Activated naive CD4-positive, alpha-beta T cell treated with anti-CD3 and anti-CD28 coated beads for 36 hours (primary cell): ENCODE results near the gene ACCSL. TPM values are rescaled to one million over a fixed set of nuclear protein-coding genes. Genes with fewer than 3 reads are reported as not detected.

Experiments
- CTCF ChIA-PET: fragments of 350-600 bp; sonication (Branson Sonifier 250); formaldehyde crosslinking; loops from one replicate; lab custom pipeline; 2021; ENCODE audit warnings: antibody characterized with exemption; lab: Charles Lee
- DNase-seq: peaks from one replicate; pipeline ENCODE4 v3.0.0-alpha.2; 2020
- H3K27ac Mint-ChIP-seq: one replicate; pipeline ENCODE4 v1.8.0; 2021; ENCODE audit warnings: mild to moderate bottlenecking, mixed read lengths
- H3K27me3 Mint-ChIP-seq: one replicate; pipeline ENCODE4 v1.8.0; 2021; ENCODE audit warnings: low read depth, mixed read lengths
- H3K36me3 Mint-ChIP-seq: one replicate; pipeline ENCODE4 v1.8.0; 2021; ENCODE audit warnings: low read depth, mixed read lengths
- H3K4me1 Mint-ChIP-seq: one replicate; pipeline ENCODE4 v1.8.0; 2021; ENCODE audit warnings: low read depth, mixed read lengths
- H3K4me3 Mint-ChIP-seq: one replicate; pipeline ENCODE4 v1.8.0; 2021; ENCODE audit warnings: mild to moderate bottlenecking, moderate library complexity, mixed read lengths
- H3K9me3 Mint-ChIP-seq: one replicate; pipeline ENCODE4 v1.8.0; 2021; ENCODE audit warnings: mixed read lengths
- intact Hi-C: fragments of 100-400 bp; cut with micrococcal nuclease; formaldehyde crosslinking; loops from one replicate; pipeline ENCODE4 v1.15.1; 2023
- total RNA-seq, 2 experiments: library from RNA; stranded (reverse); gene quantifications; one replicate each; pipeline ENCODE4 v1.2.3, GENCODE V29; 2021

ACCSL gene
- total RNA-seq, 2 experiments from 2014 or later: not detected

GRCh38 chr11:44028816-44029506 is 18.8 kb upstream of the ACCSL start:
- H3K27me3 Mint-ChIP-seq: peaks cover 28% of the 10 kb centered on the region
- H3K4me3 Mint-ChIP-seq: no peak overlapping the region
- no peaks in the 10 kb centered on the region for H3K36me3 Mint-ChIP-seq
- intact Hi-C loops: no loop called here
- peaks cover 8% of the 10 kb centered on the region for H3K9me3 Mint-ChIP-seq
- CTCF ChIA-PET: no interaction called here
- no peaks in the 10 kb centered on the region for H3K4me1 Mint-ChIP-seq
- no peak overlapping the region for H3K27ac Mint-ChIP-seq
- DNase-seq: no peak

GRCh38 chr11:44029507-44029845 is 18.3 kb upstream of the ACCSL start:
- DNase-seq: no peak
- CTCF ChIA-PET: no interaction called here
- no peak overlapping the region for H3K4me3 Mint-ChIP-seq

GRCh38 chr11:44029977-44030911 is 17.5 kb upstream of the ACCSL start:
- DNase-seq: no peak
- H3K4me3 Mint-ChIP-seq: no peak overlapping the region
- H3K4me1 Mint-ChIP-seq: no peaks in the 10 kb centered on the region
- intact Hi-C loops: no loop called here
- no peak overlapping the region for H3K27ac Mint-ChIP-seq
- CTCF ChIA-PET: interaction anchor here (1.4 kb wide), 1 partner anchor 141 kb away, joined by 4 read pairs; no protein-coding TSS in a partner anchor
- H3K9me3 Mint-ChIP-seq: peaks cover 8% of the 10 kb centered on the region
- peaks cover 24% of the 10 kb centered on the region for H3K27me3 Mint-ChIP-seq
- H3K36me3 Mint-ChIP-seq: no peaks in the 10 kb centered on the region

More at GRCh38 chr11:44029507-44029845, 18.3 kb upstream of the ACCSL start:
- Mint-ChIP-seq H3K27me3 (peaks cover 26% of the 10 kb centered on the region), H3K36me3 (no peaks in the 10 kb centered on the region), H3K27ac (no peak overlapping the region), H3K4me1 (no peaks in the 10 kb centered on the region), H3K9me3 (peaks cover 8% of the 10 kb centered on the region)
- intact Hi-C loops: no loop called here

- Mint-ChIP-seq H3K4me1 (no peaks in the 10 kb centered on the region), H3K27ac (no peak overlapping the region), H3K36me3 (no peaks in the 10 kb centered on the region), H3K27me3 (peaks cover 20% of the 10 kb centered on the region), H3K9me3 (peaks cover 5% of the 10 kb centered on the region), H3K4me3 (no peak overlapping the region)
- intact Hi-C loops: no loop called here
- no peak for DNase-seq
- CTCF ChIA-PET: interaction anchor here (1.4 kb wide), 1 partner anchor 141 kb away, joined by 4 read pairs; no protein-coding TSS in a partner anchor
Observed at GRCh38 chr11:44030996-44031395, 16.8 kb upstream of the ACCSL start.

- Mint-ChIP-seq H3K4me3 (no peak overlapping the region), H3K27ac (no peak overlapping the region), H3K36me3 (no peaks in the 10 kb centered on the region), H3K9me3 (no peaks in the 10 kb centered on the region), H3K4me1 (no peaks in the 10 kb centered on the region), H3K27me3 (peaks cover 18% of the 10 kb centered on the region)
- CTCF ChIA-PET: interaction anchor here (1.4 kb wide), 1 partner anchor 142 kb away, joined by 4 read pairs; no protein-coding TSS in a partner anchor
- intact Hi-C loops: no loop called here
- DNase-seq: no peak
Observed at GRCh38 chr11:44031549-44031948, 16.2 kb upstream of the ACCSL start.

GRCh38 chr11:44032299-44033085 is 15.3 kb upstream of the ACCSL start:
- Mint-ChIP-seq H3K27me3 (peaks cover 16% of the 10 kb centered on the region), H3K36me3 (no peaks in the 10 kb centered on the region), H3K27ac (no peak overlapping the region), H3K4me1 (no peaks in the 10 kb centered on the region), H3K4me3 (no peak overlapping the region), H3K9me3 (no peaks in the 10 kb centered on the region)
- CTCF ChIA-PET: no interaction called here
- intact Hi-C loops: no loop called here
- DNase-seq: no peak

GRCh38 chr11:44033411-44033850 is 14.3 kb upstream of the ACCSL start:
- DNase-seq: no peak
- H3K4me1 Mint-ChIP-seq: no peaks in the 10 kb centered on the region
- H3K36me3 Mint-ChIP-seq: no peaks in the 10 kb centered on the region
- peaks cover 19% of the 10 kb centered on the region for H3K27me3 Mint-ChIP-seq
- no peak overlapping the region for H3K4me3 Mint-ChIP-seq
- intact Hi-C loops: no loop called here
- CTCF ChIA-PET: no interaction called here
- no peak overlapping the region for H3K27ac Mint-ChIP-seq
- H3K9me3 Mint-ChIP-seq: no peaks in the 10 kb centered on the region

GRCh38 chr11:44033856-44034255 is 13.9 kb upstream of the ACCSL start:
- intact Hi-C loops: no loop called here
- Mint-ChIP-seq H3K27ac (no peak overlapping the region), H3K36me3 (no peaks in the 10 kb centered on the region), H3K9me3 (no peaks in the 10 kb centered on the region), H3K4me3 (no peak overlapping the region), H3K27me3 (peaks cover 19% of the 10 kb centered on the region), H3K4me1 (no peaks in the 10 kb centered on the region)
- CTCF ChIA-PET: no interaction called here
- DNase-seq: no peak

- CTCF ChIA-PET: interaction anchor here (0.9 kb wide), 1 partner anchor 145 kb away, joined by 4 read pairs; no protein-coding TSS in a partner anchor
- peak; percentile 18 for DNase-seq
- no peaks in the 10 kb centered on the region for H3K4me1 Mint-ChIP-seq
- H3K27ac Mint-ChIP-seq: no peak overlapping the region
- H3K4me3 Mint-ChIP-seq: no peak overlapping the region
- H3K36me3 Mint-ChIP-seq: no peaks in the 10 kb centered on the region
- no peaks in the 10 kb centered on the region for H3K9me3 Mint-ChIP-seq
- intact Hi-C loops: loop anchor here (5.0 kb wide), 1 partner anchor 207 kb away; no protein-coding TSS in a partner anchor
- H3K27me3 Mint-ChIP-seq: peaks cover 15% of the 10 kb centered on the region
Observed at GRCh38 chr11:44034639-44035038, 13.1 kb upstream of the ACCSL start.

- CTCF ChIA-PET: interaction anchor here (0.6 to 4.0 kb wide), 2 partner anchors 20 to 148 kb away, joined by 4 to 18 read pairs; no protein-coding TSS in a partner anchor
Observed at GRCh38 chr11:44036811-44037657, 10.7 kb upstream of the ACCSL start.

GRCh38 chr11:44037658-44037998 is 10.2 kb upstream of the ACCSL start:
- no peaks in the 10 kb centered on the region for H3K36me3 Mint-ChIP-seq
- no peaks in the 10 kb centered on the region for H3K4me1 Mint-ChIP-seq
- intact Hi-C loops: loop anchor here (1.0 to 5.0 kb wide), 3 partner anchors 93 to 210 kb away; no protein-coding TSS in a partner anchor
- H3K4me3 Mint-ChIP-seq: no peak overlapping the region
- no peak overlapping the region for H3K27ac Mint-ChIP-seq
- DNase-seq: no peak
- CTCF ChIA-PET: interaction anchor here (0.7 to 4.0 kb wide), 2 partner anchors 148 to 416 kb away, joined by 3 to 18 read pairs; no protein-coding TSS in a partner anchor
- peaks cover 8% of the 10 kb centered on the region for H3K27me3 Mint-ChIP-seq
- peaks cover 8% of the 10 kb centered on the region for H3K9me3 Mint-ChIP-seq

More at GRCh38 chr11:44036811-44037657, 10.7 kb upstream of the ACCSL start:
- H3K27ac Mint-ChIP-seq: no peak overlapping the region
- H3K27me3 Mint-ChIP-seq: peaks cover 8% of the 10 kb centered on the region
- H3K4me3 Mint-ChIP-seq: no peak overlapping the region
- H3K36me3 Mint-ChIP-seq: no peaks in the 10 kb centered on the region
- peaks cover 8% of the 10 kb centered on the region for H3K9me3 Mint-ChIP-seq
- DNase-seq: peak; percentile 60
- intact Hi-C loops: loop anchor here (1.0 to 5.0 kb wide), 3 partner anchors 93 to 210 kb away; no protein-coding TSS in a partner anchor
- H3K4me1 Mint-ChIP-seq: no peaks in the 10 kb centered on the region
